C1 segment of cervical spinal cord (tissue), 14 donors: ENCODE measurements around the gene SSX2IP.

Experiments used
- DNase-seq, 14 donors: peaks; one replicate each; lab custom pipeline; 2025; lab: John Stamatoyannopoulos, UW

SSX2IP gene

DNA sequence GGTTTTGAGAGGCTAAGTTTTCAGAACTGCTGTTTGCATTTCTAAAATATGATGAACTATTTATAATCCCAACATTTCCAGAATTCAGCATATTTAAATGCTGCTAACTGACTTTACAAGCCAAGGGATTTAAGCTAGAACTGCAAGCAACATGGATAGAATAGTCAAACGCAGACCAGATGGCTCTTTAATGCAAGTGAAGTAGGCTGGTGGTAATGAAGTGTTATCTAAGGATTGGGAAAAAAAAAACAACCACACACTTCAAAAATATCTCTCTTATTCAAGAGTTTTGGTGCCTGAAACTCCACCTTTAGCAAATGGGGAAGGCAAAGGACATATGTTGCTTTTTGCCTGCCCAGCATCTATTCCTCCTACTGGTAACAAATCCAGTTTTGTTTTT lies 20.9 kb upstream of the SSX2IP start:
- no peak for DNase-seq

DNA sequence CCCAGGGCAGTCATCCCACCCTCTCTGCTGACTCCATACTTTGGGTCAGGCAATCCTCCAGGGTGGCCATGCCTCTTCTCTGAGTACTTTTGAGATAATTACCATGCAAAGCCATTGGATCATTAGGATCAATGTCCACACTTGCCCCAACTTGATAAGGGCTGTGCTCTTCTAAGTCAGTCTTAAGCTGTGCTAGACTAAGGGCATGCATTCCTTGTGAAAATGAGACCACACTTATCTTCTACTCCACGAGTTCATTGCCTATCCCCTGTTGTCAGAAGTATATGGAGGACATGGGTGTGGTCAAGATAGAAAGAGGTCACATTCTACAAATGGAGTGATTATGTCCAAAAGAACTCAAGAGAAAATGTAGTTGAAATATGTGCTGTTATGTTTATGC lies 18.9 kb upstream of the SSX2IP start:
- no peak for DNase-seq

DNA sequence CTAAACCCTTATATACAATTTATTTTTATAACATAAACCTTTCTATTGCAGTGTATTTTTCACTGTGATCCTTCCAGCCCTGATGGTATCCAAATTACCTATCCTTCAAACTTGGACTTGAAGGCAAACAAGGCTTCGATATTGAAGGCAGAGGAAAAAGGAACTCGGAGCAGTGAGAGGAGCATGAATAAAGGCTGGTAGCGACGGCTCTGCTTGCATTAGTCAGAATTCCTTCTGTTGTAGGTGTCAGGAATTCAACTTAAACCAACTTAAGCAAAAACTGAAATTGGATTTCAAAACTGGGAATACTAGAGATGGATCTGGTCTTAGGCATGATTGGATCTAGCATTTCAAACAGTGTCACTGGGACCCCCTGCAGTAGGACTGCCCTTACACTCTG lies 17.8 kb upstream of the SSX2IP start:
- no peak for DNase-seq

DNA sequence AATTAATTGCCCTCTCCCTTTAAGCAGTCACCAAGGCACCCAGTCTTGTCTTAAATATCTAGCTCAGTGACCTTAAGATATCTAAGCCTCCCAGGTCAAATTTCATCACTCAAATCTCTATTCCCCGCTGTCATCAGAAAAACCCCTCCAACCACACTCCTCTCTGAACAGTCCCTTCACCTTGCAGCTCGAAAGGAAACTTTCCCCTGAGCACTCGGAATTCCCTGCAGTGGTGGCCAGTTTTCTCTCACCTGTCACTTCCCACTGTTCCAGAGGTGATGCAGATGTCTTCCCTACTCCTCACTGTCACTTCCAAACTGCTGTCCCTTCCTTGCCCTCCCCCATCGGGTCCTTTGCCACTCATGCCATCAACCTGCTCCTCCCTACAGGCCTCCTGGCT lies 15.3 kb upstream of the SSX2IP start:
- DNase-seq = no peak

DNA sequence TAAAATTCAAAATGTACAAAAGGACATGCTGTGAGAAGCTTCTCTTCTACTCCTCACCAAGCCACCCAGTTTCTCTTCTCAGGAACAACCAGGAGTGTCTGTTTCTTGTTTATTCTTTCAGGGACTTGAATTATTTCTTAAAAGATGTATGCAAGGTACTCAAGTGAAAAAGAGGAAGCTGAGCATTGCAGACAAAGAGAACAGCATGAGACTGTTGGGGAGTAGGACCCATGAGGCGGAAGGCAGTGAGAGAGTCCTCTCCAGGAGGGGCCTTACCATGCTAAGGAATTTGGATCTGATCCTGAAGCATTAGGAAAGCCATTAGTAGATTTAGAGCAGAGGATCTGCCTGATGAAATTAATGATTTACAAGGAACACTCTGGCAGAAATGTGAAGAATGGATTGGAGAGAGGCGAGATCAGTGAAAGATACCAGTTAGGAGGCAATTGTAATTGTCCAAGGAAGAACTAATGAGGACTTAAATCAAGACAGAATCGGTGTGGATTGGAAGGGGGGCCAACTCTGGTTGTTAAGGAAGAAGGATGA lies 14.7 kb upstream of the SSX2IP start:
- DNase-seq = no peak

DNA sequence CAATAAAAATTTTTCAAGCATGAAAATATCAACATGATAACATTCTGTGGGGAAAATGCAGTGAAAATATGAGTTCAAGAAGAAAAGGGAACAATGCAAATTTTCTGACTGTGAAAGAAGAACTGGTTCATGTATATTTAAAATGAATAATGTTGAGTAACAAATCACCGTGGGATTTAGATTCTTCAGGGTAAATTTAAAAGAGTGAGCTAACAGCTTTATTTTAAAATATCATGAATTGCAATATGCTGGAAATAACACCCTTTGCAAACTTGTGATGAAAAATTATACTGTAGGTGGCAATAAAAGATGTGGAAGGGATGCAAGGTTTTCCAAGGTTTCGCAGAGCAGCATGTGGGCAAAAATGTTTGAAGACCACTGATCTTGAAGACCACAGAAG lies 13.2 kb upstream of the SSX2IP start:
- no peak for DNase-seq

DNA sequence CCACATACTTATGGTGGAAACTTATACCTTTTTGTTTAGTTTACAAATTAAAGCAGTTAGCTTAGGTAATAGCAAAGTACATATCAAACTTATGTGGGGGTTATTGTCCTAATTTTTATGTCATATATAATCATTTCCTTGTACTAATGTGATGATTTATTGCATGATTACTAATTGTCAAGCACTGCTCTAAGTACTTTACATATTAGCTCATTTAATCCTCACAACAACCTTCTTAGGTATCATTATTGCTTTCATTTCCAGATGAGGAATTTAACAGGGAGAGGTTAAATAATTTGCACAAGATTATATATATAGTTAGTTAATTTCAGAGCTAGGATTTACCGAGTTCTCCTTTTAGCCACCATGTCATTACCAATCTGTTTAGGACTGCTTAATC lies 11.9 kb upstream of the SSX2IP start:
- DNase-seq = no peak

DNA sequence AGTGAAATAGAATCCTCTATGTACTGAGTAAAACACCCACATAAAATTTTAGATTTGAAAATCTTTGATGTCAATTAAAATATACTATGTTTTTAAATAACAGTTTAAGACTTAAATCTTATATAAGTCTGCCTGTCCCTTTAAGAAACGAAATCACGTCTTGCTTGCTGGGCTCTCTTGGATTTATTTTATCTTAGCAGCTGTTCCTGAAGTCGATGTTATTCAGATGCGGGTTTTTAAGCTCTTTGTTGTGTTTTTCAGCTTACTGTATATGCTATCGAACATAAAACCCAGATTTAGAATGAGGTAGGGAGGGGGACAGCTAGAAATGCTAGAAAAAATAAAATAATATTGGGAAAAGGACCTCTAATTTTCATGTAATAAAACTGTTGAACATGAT lies 11.1 kb upstream of the SSX2IP start:
- DNase-seq = no peak

DNA sequence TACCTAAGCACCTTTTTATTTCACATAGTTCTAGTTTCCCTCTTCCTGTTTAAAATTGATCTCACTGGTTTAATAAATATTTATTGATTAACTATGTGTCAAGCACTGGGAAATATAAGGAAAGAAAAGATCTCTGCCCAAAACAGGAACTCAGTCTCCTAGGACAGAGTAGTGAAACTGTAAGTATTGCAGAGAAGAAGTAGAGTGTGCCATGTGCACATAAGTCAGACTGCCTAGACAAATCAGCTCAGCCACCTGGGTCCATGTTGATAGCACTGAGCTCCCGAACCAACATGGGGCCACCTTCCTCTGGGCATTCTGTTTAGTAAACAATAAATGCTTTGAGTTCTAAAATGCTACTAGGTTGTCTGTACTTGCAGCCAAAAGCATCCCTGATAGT lies 9.8 kb upstream of the SSX2IP start:
- DNase-seq = no peak

DNA sequence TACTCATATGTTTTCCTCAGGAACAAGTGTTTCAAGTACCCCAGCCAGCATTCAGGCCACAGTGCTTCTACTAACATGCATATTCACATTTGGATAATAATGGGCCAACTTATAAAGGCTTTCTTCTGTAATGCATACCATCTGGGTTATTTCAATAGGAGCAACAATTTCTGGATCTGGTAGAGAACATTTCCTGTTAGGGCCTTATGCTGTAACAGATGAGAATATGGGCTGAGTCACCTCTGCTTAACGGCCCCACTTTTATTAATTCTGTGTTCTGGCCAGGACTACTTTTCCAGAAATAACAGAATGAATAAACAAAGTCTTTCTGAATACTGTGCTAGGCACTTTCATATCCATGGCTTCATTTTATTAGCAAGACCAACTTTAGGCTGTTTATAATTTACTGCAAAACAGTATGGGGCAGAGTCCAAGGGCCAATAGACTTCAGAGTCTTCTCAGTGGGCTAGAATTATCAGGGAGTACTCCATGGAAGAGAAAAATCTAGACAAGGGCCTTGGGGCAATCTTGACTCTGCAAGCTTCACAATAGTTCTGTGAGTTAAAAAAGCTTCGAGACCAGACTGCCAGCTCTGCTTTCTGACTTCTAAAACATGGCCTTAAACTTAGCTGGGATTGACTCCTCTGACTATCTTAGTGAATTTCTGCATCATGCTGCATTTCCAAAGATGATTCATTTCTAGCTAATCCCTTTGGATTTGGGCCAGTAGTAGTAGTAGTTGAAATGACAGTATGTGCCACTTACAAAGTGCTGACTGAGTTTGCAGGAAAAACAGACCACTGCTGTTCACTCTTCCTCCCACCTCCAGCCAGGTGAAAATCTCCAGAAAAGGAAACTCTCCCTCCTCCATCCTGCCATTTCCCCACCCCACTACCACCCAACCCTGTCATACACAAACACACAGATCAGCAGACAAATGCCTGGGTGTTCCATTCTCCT lies 8.2 kb upstream of the SSX2IP start:
- DNase-seq = no peak

DNA sequence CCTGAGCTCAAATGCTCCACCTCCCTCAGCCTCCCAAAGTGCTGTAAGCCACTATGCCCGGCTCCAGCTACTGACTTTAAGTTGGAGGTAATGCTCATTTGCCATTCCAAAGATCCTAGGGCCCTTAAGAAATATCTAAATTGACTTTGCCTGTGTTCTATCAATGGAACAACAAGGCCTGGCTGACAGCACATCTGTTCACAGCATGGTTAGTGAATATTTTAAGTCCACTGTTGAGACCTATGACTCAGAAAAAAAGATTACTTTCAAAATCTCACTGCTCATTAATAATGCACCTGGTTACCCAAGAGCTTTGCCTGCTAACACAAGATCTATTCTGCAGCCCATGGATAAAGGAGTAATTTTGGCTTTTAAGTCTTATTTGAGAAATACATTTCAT lies 3.5 kb upstream of the SSX2IP start:
- DNase-seq = no peak

DNA sequence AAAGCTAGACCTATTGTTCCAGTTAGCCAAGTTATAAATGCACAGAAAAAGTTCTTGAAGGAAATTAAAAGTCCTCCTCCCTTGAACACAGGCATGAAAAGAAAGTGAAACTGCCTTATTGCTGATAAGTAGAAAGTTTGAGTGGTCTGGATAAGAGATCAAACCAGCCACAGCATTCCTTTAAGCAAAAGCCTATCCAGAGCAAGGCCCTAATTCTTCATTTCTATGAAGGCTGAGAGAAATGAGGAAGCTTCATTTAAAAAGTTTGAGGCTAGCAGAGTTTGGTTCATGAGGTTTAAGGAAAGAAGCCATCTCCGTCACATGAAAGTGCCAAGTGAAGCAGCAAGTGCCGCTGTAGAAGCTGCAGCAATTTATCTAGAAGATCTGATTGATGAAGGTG lies 2.7 kb upstream of the SSX2IP start:
- no peak for DNase-seq

DNA sequence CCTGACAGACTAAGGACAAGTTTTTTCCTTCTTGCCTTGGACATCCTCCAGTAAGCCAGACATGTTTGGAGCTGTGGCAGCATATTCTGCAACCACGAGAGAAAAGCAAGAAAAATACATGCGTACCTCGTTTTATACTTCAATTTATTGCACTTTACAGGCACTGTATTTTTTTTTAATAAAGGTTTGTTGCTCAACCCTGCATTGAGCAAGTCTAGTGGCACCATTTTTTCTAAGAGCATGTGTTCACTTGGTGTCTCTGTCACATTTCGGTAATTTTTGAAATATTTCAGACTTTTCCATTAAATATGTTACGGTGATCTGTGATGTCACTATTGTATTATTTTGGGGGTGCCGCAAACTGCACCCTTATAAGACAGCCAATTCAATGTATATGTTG lies 2.1 kb upstream of the SSX2IP start:
- no peak for DNase-seq

DNA sequence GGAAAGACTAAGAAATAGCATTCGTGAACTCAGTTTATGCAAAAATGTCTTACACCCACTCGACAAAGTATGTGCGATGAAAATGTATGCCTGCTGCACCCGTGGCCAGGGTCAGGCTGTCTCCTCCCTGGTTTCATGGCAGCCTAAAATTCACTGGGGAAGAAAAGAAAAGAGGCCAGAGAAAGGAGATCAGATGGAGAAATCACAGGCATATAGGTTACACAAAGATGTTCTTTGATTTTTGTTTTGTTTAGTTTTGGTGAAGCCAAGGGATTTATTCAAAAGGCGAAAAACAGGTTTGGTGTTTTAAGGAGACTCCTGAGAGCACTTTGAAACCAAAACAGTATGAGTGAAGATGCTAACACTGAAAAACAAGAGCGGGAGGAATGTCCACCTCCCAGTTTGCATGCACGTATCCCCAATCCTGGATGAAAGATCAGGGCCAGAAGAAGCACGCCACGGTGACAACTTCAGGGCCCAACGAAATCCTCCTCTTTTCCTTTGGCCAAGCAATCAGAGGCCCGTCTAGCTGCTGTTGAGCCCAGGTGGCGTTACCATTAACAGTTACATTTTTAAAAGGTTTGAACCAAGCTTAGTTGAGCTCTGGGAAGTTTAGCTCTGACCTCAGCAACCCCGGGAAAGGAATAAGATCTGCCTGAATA lies 992 bp upstream of the SSX2IP start:
- peak in 1 of 14 donors; percentile 18 for DNase-seq

DNA sequence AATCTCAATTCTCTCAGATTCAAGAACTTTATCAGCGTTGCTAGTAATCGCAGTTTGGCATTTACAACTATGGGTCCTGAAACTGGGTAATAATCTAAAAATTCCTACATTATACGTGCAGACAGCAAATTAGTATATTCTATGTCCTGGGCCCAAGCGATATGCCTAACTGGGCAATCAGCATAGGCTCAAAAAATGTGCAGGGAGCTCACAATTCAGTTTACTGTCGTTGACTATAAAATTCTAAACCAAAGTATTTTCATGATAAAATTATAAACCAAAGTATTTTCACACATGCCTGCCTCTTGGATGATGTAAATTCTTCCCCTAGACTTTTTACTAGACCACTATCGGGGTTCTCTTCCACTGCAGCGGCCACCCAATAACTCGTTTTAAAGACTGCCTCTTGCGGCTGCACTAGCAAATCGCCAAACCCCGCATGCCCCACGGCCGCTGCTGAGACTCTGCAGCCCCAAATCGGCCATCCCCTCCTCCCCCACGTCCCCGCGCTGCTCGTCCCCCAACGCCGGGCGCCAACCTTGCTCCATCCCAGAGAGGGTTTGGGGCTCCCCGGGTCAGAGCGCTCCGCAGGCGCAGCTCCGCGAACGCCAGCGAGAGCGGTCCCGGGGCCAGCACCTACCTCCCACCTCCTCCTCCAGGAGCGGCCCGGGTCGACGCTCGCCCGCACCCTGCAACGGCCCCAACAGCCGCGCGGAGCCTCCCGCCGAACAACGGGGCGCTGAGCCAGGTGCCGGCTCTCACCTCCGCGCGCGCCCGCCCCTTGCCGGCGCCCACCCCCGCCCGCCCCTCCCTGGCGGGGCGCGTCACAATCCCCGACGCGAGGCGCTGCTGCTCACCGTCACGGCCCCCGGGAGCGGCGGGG lies 506 bp downstream of the SSX2IP start:
- peak in 12 of 14 donors; percentile 28 to 89 (median 68) for DNase-seq

DNA sequence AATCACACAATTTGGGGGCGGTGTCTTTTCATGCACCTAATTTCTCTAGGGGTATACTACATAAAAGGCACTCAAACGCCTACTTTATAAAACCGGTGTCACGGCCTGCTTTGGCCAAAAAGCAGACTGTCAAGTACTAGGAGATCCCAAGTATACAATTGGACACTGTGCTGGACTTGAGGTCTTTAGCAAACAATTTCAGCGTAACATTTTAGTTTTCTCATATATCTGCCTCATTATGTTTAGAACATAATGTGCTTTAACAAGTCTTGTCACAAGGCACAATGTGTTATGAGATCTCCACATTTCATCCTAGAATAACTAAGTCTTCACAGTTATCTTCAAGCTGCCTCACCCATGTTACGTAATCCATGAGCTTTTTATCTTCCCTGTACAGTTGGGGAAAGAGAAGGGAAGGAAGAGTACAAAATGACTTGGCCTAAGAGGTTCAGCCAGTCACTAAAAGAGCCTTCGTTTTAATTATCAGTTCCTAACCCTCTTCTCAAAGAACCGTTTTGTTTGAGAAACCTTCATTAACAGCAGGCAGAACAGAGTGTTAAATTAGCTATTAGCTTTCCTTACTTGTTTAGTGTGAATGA lies 1.7 kb downstream of the SSX2IP start:
- DNase-seq = peak in 1 of 14 donors; percentile 43

DNA sequence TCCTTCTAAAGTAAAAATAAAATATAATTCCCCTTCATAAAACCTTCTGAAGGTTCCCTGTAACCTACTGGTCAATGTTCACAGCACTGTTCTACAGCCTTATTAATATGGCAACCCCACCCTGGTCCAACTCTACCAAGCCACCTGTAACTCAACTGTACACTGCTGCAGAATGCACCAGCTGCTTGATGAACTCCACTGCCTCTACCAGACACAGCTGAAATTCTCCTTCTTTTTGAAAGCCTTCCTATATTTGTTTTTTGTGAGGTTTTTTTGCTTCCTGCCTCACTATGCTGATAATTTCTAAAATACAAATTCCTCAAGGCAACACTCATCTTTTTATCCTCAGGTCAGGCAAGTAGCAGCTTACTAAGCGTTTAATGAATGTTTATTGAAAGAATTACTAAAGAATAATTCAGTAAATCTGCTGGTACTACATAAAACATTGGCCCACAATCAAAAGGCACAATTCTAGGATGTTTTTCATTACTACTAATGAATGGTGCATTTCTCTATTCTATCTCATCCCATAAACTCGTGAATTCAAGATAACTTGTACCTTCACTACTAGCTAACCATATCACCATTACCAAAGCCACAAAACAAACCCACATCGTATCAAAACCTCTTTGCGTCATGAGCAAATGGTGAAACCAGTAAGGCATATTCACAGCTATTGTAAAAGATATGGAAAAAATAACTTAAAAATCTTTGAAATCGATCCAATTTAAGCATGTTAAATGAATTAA lies 2.4 kb downstream of the SSX2IP start:
- DNase-seq = no peak

DNA sequence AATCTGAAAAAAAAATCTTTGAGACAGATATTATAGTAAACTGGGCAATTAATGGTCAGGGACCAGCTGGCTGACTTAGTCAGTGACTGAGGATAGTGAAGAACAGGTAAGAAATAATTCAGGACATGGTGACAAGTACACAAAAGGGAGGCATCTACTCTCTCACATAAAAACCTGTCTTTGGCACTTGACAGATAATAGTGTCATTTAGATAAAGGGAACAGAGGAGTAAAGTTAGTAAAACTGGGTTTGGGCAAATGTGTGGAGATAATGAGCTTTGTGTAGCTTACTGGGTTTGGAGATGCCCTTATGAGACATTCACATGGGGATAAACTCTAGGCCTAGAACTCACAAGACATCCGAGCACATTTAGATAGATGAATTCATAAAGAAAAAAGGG lies 4.0 kb downstream of the SSX2IP start:
- DNase-seq = no peak

DNA sequence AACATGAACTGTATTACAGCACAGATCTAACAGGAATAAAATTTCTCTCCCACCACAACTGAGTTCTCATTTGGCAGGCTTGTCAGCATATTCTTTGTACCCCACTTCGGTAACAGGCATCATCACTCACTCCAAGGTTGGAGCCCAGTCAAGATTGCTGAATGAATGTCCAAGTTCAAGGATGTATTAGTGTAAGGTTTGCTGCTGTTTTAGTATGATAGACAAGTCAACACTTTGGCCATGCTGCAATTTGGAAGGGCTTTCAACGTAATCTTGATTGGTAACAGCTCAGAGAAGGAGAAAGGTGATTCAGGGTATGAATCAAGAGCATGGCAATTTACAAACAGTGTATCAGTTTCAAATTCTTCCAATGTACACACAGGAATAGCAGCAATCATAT lies 6.8 kb downstream of the SSX2IP start:
- no peak for DNase-seq

DNA sequence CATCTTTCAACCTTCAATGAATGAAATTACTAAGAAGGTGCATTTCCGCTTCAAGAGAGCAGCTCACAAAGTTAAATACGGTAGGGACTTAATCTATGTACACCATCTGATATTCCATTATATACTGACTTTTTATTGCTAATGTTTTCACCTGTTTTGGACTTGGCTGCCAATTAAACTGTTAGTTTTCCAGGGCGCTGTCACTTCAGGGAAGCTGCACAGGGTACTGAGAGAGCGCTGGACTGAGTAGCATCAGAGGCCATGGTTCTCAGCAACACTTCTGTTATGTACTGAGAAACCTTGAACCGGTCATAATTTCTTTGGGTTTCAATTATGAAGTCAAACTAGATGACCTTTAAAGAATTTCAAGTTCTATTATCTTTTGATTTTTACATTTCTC lies 8.2 kb downstream of the SSX2IP start:
- no peak for DNase-seq
